NCI-H1092 (cell line): ENCODE measurements around the gene KRTAP19-2.
"Not testable (repeated sequence)": the region's sequence is repeated elsewhere in the genome, so short reads cannot be mapped to it uniquely, and the experiment has no call there.

ENCODE experiments used
- DNase-seq: peaks from one replicate; lab custom pipeline; 2025; lab: John Stamatoyannopoulos, UW

KRTAP19-2 gene

GRCh38 chr21:30487336-30487735 lies at the start of gene KRTAP19-2:
KRTAP19-2 (minus strand) TSS chr21:30487436; CDS start chr21:30487348, 88 bp downstream.
- DNase-seq = no peak

- DNase-seq = no peak
These were observed 31.6 kb upstream of the KRTAP19-2 start for GRCh38 chr21:30518876-30519275.

- no peak for DNase-seq
These were observed 28.4 kb upstream of the KRTAP19-2 start for GRCh38 chr21:30515681-30516080.

GRCh38 chr21:30505621-30506205 lies 18.5 kb upstream of the KRTAP19-2 start:
- not testable (repeated sequence) for DNase-seq

- no peak for DNase-seq
These were observed 14.8 kb upstream of the KRTAP19-2 start, which contains the start of gene KRTAP19-5 for GRCh38 chr21:30502041-30502440. KRTAP19-5 (minus strand) TSS chr21:30502141; CDS start chr21:30502090, 51 bp downstream.

GRCh38 chr21:30497065-30497464 lies 9.8 kb upstream of the KRTAP19-2 start, which contains the start of gene KRTAP19-4:
KRTAP19-4 (minus strand) TSS chr21:30497165; CDS start chr21:30497110, 55 bp downstream.
- DNase-seq = no peak

- no peak for DNase-seq
These were observed 4.8 kb upstream of the KRTAP19-2 start, which contains the start of gene KRTAP19-3 for GRCh38 chr21:30491963-30492428. KRTAP19-3 (minus strand) TSS chr21:30492013; CDS start chr21:30491957, 56 bp downstream.

GRCh38 chr21:30486180-30486579 lies 1.1 kb downstream of the KRTAP19-2 start:
- DNase-seq = no peak

GRCh38 chr21:30482130-30482529 lies 5.1 kb downstream of the KRTAP19-2 start:
- no peak for DNase-seq

GRCh38 chr21:30480145-30480544 lies 7.1 kb downstream of the KRTAP19-2 start, which contains the start of gene KRTAP19-1:
KRTAP19-1 (minus strand) TSS chr21:30480367; CDS start chr21:30480317, 50 bp downstream.
- DNase-seq = no peak

GRCh38 chr21:30479259-30479658 lies 8.0 kb downstream of the KRTAP19-2 start:
- DNase-seq = no peak

- no peak for DNase-seq
These were observed 9.2 kb downstream of the KRTAP19-2 start for GRCh38 chr21:30478004-30478403.

GRCh38 chr21:30468900-30469714 lies 18.1 kb downstream of the KRTAP19-2 start:
- DNase-seq = no peak

GRCh38 chr21:30463713-30464112 lies 23.5 kb downstream of the KRTAP19-2 start:
- no peak for DNase-seq

GRCh38 chr21:30448514-30448913 lies 38.7 kb downstream of the KRTAP19-2 start:
- no peak for DNase-seq

- DNase-seq = no peak
These were observed 40.2 kb downstream of the KRTAP19-2 start for GRCh38 chr21:30447056-30447455.

- DNase-seq = no peak
These were observed 43.0 kb downstream of the KRTAP19-2 start for GRCh38 chr21:30444204-30444603.

GRCh38 chr21:30443226-30443625 lies 44.0 kb downstream of the KRTAP19-2 start:
- no peak for DNase-seq

GRCh38 chr21:30439975-30440374 lies 47.3 kb downstream of the KRTAP19-2 start, which contains the start of gene KRTAP15-1:
KRTAP15-1 (plus strand) TSS chr21:30440275; CDS start chr21:30440328, 53 bp downstream.
- DNase-seq = no peak
